Astrocyte of the cerebellum (primary cell): Measurements from ENCODE around the gene USH1C.

Experiments
- DNase-seq: peaks from one replicate; pipeline ENCODE4 v3.0.0-alpha.2; 2011; ENCODE audit warnings: low read depth
- H3K4me3 ChIP-seq: 2 replicates; pipeline ENCODE4 v1.5.1; 2011; ENCODE audit warnings: mild to moderate bottlenecking, low read depth, low read length, moderate library complexity
- CTCF ChIP-seq: IDR thresholded peaks from 2 replicates; pipeline ENCODE4 v1.5.1; 2012; ENCODE audit warnings: low read length, low read depth, moderate library complexity, mild to moderate bottlenecking; ENCODE audit errors: missing control alignments
- in situ Hi-C: cut with HindIII; loops from 2 replicates; pipeline ENCODE4 v1.10.0; 2017; ENCODE audit warnings: low sequenced_read_pairs

Gene USH1C

GRCh38 chr11:17525570-17525969, 18.6 kb downstream of the USH1C start:
- in situ Hi-C loops, result no loop called here
- TF ChIP-seq CTCF, result no peak
- no peak for DNase-seq
- no peak overlapping the region for H3K4me3 ChIP-seq

- in situ Hi-C loops, result no loop called here
- no peak for DNase-seq
- H3K4me3 ChIP-seq, result no peak overlapping the region
- no peak for TF ChIP-seq CTCF
Measured at GRCh38 chr11:17524221-17524620, 20.0 kb downstream of the USH1C start.

- H3K4me3 ChIP-seq, result no peak overlapping the region
- in situ Hi-C loops, result no loop called here
- DNase-seq, result no peak
- no peak for TF ChIP-seq CTCF
Measured at GRCh38 chr11:17522655-17523054, 21.6 kb downstream of the USH1C start.

- no peak for DNase-seq
- no peak overlapping the region for H3K4me3 ChIP-seq
- no peak for TF ChIP-seq CTCF
- in situ Hi-C loops, result no loop called here
Measured at GRCh38 chr11:17521106-17521900, 22.9 kb downstream of the USH1C start.

GRCh38 chr11:17519061-17519885, 24.9 kb downstream of the USH1C start:
- no peak overlapping the region for H3K4me3 ChIP-seq
- DNase-seq, result no peak
- in situ Hi-C loops, result no loop called here
- no peak for TF ChIP-seq CTCF

GRCh38 chr11:17518366-17518765, 25.9 kb downstream of the USH1C start:
- no peak for TF ChIP-seq CTCF
- no peak for DNase-seq
- in situ Hi-C loops, result no loop called here
- H3K4me3 ChIP-seq, result no peak overlapping the region
